HG03139 (cell line): ENCODE data around the gene LHX5.

ENCODE experiments used
- ATAC-seq: cut with Tn5 transposase; IDR thresholded peaks from one replicate; pipeline ENCODE4 v1.9.1; 2021; ENCODE audit not compliant: unreplicated experiment

Gene LHX5

GRCh38 chr12:113466454-113467141 lies 5.1 kb downstream of the LHX5 start:
- ATAC-seq: no peak

GRCh38 chr12:113465808-113466453 lies 5.7 kb downstream of the LHX5 start:
- no peak for ATAC-seq

GRCh38 chr12:113464852-113465719 lies 6.6 kb downstream of the LHX5 start:
- no peak for ATAC-seq

GRCh38 chr12:113464452-113464775 lies 7.3 kb downstream of the LHX5 start:
- no peak for ATAC-seq

GRCh38 chr12:113463746-113464451 lies 7.8 kb downstream of the LHX5 start:
- no peak for ATAC-seq

- ATAC-seq: no peak
Observed at GRCh38 chr12:113462998-113463745, 8.5 kb downstream of the LHX5 start.

- ATAC-seq: no peak
Observed at GRCh38 chr12:113462117-113462774, 9.4 kb downstream of the LHX5 start.

GRCh38 chr12:113461666-113462065 lies 10.0 kb downstream of the LHX5 start:
- ATAC-seq: no peak

GRCh38 chr12:113459981-113460380 lies 11.7 kb downstream of the LHX5 start:
- no peak for ATAC-seq

GRCh38 chr12:113457710-113458109 lies 14.0 kb downstream of the LHX5 start:
- no peak for ATAC-seq

GRCh38 chr12:113457185-113457584 lies 14.5 kb downstream of the LHX5 start:
- no peak for ATAC-seq

GRCh38 chr12:113456761-113457160 lies 14.9 kb downstream of the LHX5 start:
- ATAC-seq: no peak

- no peak for ATAC-seq
Observed at GRCh38 chr12:113456199-113456598, 15.5 kb downstream of the LHX5 start.

GRCh38 chr12:113453330-113453729 lies 18.3 kb downstream of the LHX5 start:
- no peak for ATAC-seq

GRCh38 chr12:113452458-113452857 lies 19.2 kb downstream of the LHX5 start:
- no peak for ATAC-seq

- no peak for ATAC-seq
Observed at GRCh38 chr12:113449839-113450238, 21.8 kb downstream of the LHX5 start.

GRCh38 chr12:113449299-113449698 lies 22.4 kb downstream of the LHX5 start:
- no peak for ATAC-seq

GRCh38 chr12:113448873-113449272 lies 22.8 kb downstream of the LHX5 start:
- ATAC-seq: no peak

GRCh38 chr12:113445544-113446171 lies 26.0 kb downstream of the LHX5 start:
- no peak for ATAC-seq
